Stimulated activated CD4-positive, alpha-beta T cell treated with anti-CD3 and anti-CD28 coated beads, Interleukin-12 subunit alpha, Interleukin-12 subunit beta, amount 100 ng/mL, for 24 hours (primary cell): ENCODE results near the gene PCDHA3.
A peak's percentile ranks its signal among the peaks of the same experiment; 100 is the strongest.
"Not testable (repeated sequence)": the region's sequence is repeated elsewhere in the genome, so short reads cannot be mapped to it uniquely, and the experiment has no call there.

ENCODE experiments used
- DNase-seq, 2 experiments: peaks; one replicate each; pipeline ENCODE4 v3.0.0-alpha.2; 2020; ENCODE audit warnings: low read depth in 2 of 2

The PCDHA3 gene

DNA sequence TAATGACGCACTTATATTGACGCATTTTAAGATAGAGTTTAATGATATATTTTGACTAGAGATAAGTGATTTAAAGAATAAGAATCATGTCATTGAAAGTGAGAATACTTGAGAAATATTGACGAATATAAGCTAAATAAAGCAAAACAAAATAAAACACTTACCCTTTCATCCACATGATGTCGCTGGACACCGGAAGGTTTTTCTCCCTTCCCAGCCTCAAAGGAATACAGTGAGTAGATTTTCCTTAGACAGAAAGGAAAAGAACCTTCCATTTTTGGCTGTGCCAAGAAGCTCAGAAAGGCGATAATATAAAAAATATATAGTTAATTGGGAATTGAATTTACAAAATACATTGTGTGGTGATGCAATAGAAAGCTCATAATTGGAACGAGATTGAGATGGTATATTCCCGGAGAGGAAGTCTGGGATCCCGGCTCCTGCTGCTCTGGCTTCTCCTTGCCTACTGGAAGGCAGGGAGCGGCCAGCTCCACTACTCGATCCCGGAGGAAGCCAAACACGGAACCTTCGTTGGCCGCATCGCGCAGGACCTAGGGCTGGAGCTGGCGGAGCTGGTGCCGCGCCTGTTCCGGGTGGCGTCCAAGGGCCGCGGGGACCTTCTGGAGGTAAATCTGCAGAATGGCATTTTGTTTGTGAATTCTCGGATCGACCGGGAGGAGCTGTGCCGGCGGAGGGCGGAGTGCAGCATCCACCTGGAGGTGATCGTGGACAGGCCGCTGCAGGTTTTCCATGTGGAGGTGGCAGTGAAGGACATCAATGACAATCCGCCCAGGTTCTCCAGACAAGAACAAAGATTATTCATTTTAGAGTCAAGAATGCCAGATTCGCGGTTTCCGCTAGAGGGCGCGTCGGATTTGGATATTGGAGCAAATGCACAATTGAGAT, 20.8 kb downstream of the PCDHA3 start, which contains the start of gene PCDHA5:
Gene PCDHA5, plus strand, starts transcription at position 239 of the 906 bp plus-strand sequence.
- DNase-seq: peak in 1 of 2 experiments; percentile 37

DNA sequence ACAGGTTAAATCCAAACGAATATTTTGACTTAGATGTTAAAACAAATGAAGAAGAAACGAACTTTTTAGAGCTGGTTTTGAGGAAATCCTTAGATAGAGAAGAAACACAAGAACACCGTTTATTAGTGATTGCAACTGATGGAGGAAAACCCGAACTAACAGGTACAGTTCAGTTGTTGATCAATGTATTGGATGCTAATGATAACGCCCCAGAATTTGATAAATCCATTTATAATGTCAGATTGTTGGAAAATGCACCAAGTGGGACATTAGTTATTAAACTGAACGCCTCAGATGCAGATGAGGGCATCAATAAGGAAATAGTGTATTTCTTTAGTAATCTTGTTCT, 21.4 kb downstream of the PCDHA3 start:
- no peak for DNase-seq

GRCh38 chr5:140822969-140823368, 22.1 kb downstream of the PCDHA3 start:
- DNase-seq: not testable (repeated sequence)

DNA sequence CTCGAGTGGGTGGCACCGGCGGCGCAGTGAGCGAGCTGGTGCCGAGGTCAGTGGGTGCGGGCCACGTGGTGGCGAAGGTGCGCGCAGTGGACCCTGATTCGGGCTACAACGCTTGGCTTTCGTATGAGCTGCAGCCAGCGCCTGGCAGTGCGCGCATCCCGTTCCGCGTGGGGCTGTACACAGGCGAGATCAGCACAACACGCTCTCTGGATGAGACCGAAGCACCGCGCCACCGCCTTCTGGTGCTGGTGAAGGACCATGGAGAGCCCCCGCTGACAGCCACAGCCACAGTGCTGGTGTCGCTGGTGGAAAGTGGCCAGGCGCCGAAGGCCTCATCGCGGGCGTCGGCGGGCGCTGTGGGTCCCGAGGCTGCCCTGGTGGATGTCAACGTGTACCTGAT, 22.6 kb downstream of the PCDHA3 start:
- no peak for DNase-seq

- DNase-seq: no peak
Observed at GRCh38 chr5:140827704-140828361, 27.0 kb downstream of the PCDHA3 start, which contains the start of gene PCDHA6. PCDHA6 (plus strand) TSS chr5:140827960; CDS start chr5:140828092, 132 bp downstream.

GRCh38 chr5:140828362-140828737, 27.5 kb downstream of the PCDHA3 start:
- no peak for DNase-seq

DNA sequence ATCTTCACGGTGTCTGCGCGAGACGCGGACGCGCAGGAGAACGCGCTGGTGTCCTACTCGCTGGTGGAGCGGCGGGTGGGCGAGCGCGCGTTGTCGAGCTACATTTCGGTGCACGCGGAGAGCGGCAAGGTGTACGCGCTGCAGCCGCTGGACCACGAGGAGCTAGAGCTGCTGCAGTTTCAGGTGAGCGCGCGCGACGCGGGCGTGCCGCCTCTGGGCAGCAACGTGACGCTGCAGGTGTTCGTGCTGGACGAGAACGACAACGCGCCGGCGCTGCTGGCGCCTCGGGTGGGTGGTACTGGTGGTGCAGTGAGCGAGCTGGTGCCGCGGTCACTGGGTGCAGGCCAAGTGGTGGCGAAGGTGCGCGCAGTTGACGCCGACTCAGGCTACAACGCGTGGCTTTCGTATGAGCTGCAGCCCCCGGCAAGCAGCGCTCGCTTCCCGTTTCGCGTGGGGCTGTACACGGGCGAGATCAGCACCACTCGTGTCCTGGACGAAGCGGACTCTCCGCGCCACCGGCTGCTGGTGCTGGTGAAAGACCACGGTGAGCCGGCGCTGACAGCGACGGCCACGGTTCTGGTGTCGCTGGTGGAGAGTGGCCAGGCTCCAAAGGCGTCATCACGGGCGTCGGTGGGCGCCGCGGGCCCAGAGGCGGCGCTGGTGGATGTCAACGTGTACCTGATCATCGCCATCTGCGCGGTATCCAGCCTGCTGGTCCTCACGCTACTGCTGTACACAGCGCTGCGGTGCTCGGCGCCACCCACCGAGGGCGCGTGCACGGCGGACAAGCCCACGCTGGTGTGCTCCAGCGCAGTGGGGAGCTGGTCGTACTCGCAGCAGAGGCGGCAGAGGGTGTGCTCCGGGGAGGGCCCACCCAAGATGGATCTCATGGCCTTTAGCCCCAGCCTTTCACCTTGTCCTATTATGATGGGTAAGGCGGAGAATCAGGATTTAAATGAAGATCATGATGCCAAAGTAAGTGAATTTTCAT, 28.9 kb downstream of the PCDHA3 start:
- not testable (repeated sequence) for DNase-seq

DNA sequence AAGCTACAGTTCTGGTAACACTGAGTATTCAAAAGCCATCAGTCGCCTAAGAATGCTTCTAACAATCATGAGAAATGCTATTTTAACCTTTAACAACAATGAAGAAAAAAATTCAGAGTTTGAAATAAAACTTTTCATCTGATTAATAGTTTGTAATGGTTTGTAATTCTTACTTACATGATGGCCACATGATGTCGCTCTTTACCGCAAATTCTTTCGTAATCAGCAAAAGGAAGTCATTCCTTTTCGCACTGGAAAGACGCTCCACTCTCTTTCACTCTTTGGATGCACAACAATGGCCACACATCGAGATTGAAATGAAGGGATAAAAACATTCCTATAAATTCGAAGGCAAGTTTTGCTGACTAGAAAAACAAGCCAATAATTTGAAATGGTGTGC, 33.1 kb downstream of the PCDHA3 start, which contains the start of gene PCDHA7:
Gene PCDHA7, plus strand, starts transcription at position 277 of the 400 bp plus-strand sequence. Its CDS starts 115 bp downstream, at position 392.
- no peak for DNase-seq

DNA sequence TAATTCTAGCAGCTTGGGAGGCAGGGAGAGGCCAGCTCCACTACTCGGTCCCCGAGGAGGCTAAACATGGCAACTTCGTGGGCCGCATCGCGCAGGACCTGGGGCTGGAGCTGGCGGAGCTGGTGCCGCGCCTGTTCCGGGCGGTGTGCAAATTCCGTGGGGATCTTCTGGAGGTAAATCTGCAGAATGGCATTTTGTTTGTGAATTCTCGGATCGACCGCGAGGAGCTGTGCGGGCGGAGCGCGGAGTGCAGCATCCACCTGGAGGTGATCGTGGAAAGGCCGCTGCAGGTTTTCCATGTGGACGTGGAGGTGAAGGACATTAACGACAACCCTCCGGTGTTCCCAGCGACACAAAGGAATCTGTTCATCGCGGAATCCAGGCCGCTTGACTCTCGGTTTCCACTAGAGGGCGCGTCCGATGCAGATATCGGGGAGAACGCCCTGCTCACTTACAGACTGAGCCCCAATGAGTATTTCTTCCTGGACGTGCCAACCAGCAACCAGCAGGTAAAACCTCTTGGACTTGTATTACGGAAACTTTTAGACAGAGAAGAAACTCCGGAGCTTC, 33.7 kb downstream of the PCDHA3 start:
- DNase-seq: not testable (repeated sequence)

GRCh38 chr5:140835622-140836510, 35.0 kb downstream of the PCDHA3 start:
- DNase-seq: no peak

DNA sequence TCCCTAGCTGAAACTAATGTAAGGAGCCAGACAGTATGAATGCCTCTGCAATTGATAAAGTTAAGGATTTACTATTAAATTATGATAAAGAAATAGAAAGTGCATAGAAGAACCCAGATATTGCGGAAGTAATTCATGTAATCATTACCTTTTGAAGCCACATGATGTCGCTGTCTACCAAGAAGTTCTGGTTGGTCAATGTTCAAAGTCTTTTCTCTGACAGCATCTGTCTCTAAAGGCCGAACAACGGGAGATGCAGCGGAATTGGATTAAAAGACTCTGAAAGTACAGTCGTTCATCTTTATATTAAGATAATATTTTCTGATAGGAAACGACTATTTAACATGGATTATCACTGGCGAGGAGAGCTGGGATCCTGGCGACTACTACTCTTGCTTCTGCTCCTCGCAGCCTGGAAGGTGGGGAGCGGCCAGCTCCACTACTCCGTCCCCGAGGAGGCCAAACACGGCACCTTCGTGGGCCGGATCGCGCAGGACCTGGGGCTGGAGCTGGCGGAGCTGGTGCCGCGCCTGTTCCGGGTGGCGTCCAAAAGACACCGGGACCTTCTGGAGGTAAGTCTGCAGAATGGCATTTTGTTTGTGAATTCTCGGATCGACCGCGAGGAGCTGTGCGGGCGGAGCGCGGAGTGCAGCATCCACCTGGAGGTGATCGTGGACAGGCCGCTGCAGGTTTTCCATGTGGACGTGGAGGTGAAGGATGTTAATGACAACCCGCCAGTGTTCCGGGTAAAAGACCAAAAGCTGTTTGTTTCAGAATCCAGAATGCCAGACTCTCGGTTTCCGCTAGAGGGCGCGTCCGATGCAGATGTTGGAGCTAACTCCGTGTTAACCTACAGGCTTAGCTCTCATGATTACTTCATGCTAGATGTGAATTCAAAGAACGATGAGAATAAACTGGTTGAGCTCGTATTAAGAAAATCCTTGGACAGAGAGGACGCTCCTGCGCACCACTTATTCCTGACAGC, 40.4 kb downstream of the PCDHA3 start, which contains the start of gene PCDHA8:
Gene PCDHA8, plus strand, starts transcription at position 210 of the 985 bp plus-strand sequence. Its CDS starts 135 bp downstream, at position 345.
- no peak for DNase-seq

GRCh38 chr5:140842798-140843733, 42.2 kb downstream of the PCDHA3 start:
- DNase-seq: no peak

DNA sequence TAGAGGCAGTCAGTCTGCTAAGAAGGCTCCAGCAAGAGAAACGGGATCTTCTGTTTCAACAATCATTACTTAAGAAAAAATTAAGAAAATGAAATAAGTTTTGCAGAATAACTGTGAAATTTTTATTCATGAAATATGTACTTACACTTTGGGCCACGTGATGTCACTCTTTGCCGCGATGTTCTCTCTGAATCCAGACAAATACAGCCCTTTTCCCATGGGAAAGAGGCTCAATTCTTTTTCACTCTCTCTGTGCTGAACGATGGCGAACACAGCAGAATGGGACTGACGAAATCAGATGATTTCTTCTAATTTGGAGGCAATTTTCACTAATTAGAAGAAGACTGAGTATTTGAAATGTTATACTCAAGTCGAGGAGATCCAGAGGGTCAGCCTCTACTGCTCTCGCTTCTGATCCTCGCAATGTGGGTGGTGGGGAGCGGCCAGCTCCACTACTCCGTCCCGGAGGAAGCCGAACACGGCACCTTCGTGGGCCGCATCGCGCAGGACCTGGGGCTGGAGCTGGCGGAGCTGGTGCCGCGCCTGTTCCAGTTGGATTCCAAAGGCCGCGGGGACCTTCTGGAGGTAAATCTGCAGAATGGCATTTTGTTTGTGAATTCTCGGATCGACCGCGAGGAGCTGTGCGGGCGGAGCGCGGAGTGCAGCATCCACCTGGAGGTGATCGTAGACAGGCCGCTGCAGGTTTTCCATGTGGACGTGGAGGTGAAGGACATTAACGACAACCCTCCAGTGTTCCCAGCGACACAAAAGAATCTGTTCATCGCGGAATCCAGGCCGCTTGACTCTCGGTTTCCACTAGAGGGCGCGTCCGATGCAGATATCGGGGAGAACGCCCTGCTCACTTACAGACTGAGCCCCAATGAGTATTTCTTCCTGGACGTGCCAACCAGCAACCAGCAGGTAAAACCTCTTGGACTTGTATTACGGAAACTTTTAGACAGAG, 47.6 kb downstream of the PCDHA3 start, which contains the start of gene PCDHA9:
Gene PCDHA9, plus strand, starts transcription at position 244 of the 964 bp plus-strand sequence. Its CDS starts 114 bp downstream, at position 358.
- not testable (repeated sequence) for DNase-seq

- DNase-seq: not testable (repeated sequence)
Observed at GRCh38 chr5:140849831-140850634, 49.2 kb downstream of the PCDHA3 start.
